HEK293T (cell line): ENCODE results near the gene ENPP6.

ENCODE experiments used
- FOXA1 ChIP-seq: fragments of 450-650 bp; IDR thresholded peaks from 2 replicates; pipeline ENCODE4 v1.6.1; 2016; ENCODE audit warnings: mild to moderate bottlenecking
- FOXM1 ChIP-seq: fragments of 450-650 bp; IDR thresholded peaks from 2 replicates; pipeline ENCODE4 v1.6.1; 2017; ENCODE audit warnings: mild to moderate bottlenecking, borderline replicate concordance
- HDGF ChIP-seq: fragments of 450-650 bp; IDR thresholded peaks from 2 replicates; pipeline ENCODE4 v1.6.1; 2017; ENCODE audit warnings: antibody characterized with exemption, borderline replicate concordance
- PKNOX1 ChIP-seq: fragments of 450-650 bp; IDR thresholded peaks from 2 replicates; pipeline ENCODE4 v1.6.1; 2016
- SP1 ChIP-seq: fragments of 450-650 bp; IDR thresholded peaks from 2 replicates; pipeline ENCODE4 v1.6.1; 2017

- no peak for TF ChIP-seq PKNOX1
- no peak for TF ChIP-seq FOXM1
- TF ChIP-seq HDGF = no peak
- no peak for TF ChIP-seq FOXA1
- no peak for TF ChIP-seq SP1
Observed at GRCh38 chr4:184167576-184167975, 50.1 kb downstream of the ENPP6 start.
